ENCODE measurements around the gene WFDC5. TPM values are rescaled to one million over a fixed set of nuclear protein-coding genes. Genes with fewer than 3 reads are reported as not detected.
"Not testable (repeated sequence)": the region's sequence is repeated elsewhere in the genome, so short reads cannot be mapped to it uniquely, and the experiment has no call there.

Gene WFDC5
- total RNA-seq, 1 donor, result not detected

DNA sequence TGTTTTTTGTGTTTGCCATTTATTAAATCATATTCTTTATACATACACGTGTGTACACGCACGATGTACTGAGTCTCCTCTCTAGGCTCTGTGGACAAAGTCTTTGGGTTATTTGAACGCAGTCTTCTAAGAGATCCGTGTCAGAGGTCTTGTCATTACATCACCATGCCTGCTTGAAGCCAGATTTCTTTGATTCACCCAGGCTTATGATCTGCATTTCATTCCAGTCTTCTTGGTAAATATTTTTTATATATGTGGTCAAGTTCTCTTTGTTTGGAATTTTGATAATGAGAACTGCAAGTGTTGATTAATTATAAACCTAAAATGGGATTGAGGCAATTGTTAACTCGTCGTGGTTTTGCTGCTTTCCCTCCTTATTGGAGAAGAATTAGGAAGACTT, 48.6 kb downstream of the WFDC5 start:
- no peak overlapping the region for H3K4me3 ChIP-seq (ENCODE audit: insufficient read depth, low read length)
- H3K27me3 ChIP-seq (ENCODE audit: insufficient read depth, low read length), result no peaks in the 10 kb centered on the region
- no peak overlapping the region for H3K4me2 ChIP-seq (ENCODE audit: insufficient read depth, low read length)
- peaks cover 2% of the 10 kb centered on the region for H3K9me3 ChIP-seq (ENCODE audit: low read depth, low read length)
- H2AFZ ChIP-seq (ENCODE audit: low read length), result no peak overlapping the region
- H3K4me1 ChIP-seq (ENCODE audit: insufficient read depth, low read length), result peaks cover 28% of the 10 kb centered on the region
- H4K20me1 ChIP-seq (ENCODE audit: insufficient read depth, low read length), result no peaks in the 10 kb centered on the region
- no peaks in the 10 kb centered on the region for H3K36me3 ChIP-seq (ENCODE audit: insufficient read depth, low read length)
- H3K27ac ChIP-seq (ENCODE audit: low read depth, low read length), result peak overlapping the region; percentile 27
- TF ChIP-seq, protein P1, sequence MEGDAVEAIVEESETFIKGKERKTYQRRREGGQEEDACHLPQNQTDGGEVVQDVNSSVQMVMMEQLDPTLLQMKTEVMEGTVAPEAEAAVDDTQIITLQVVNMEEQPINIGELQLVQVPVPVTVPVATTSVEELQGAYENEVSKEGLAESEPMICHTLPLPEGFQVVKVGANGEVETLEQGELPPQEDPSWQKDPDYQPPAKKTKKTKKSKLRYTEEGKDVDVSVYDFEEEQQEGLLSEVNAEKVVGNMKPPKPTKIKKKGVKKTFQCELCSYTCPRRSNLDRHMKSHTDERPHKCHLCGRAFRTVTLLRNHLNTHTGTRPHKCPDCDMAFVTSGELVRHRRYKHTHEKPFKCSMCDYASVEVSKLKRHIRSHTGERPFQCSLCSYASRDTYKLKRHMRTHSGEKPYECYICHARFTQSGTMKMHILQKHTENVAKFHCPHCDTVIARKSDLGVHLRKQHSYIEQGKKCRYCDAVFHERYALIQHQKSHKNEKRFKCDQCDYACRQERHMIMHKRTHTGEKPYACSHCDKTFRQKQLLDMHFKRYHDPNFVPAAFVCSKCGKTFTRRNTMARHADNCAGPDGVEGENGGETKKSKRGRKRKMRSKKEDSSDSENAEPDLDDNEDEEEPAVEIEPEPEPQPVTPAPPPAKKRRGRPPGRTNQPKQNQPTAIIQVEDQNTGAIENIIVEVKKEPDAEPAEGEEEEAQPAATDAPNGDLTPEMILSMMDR (IDR thresholded peaks at IDR 0.05; ENCODE audit: extremely low read depth, low read depth, low read length), result no peak
- H3K79me2 ChIP-seq (ENCODE audit: insufficient read depth, low read length), result peaks cover 33% of the 10 kb centered on the region
- no peak for DNase-seq (ENCODE audit: insufficient read length, low spot score, missing footprints)

DNA sequence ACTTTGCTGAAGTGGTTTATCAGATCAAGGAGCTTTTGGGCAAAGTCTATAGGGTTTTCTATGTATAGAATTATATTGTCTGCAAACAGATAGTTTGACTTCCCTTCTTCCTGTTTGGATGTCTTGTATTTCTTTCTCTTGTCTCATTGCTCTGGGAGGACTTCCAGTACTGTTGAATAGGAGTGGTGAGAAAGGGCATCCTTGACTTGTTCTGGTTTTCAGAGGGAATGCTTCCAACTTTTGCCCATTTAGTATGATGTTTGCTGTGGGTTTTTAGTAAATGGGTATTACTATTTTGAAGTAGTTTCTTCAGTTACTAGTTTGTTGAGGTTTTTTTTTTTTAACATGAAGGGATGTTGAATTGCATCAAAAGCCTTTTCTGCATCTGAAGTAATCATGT, 50.2 kb downstream of the WFDC5 start:
- TF ChIP-seq, protein P1 (IDR thresholded peaks at IDR 0.05; ENCODE audit: extremely low read depth, low read depth, low read length), result no peak
- Histone ChIP-seq H3K4me2 (ENCODE audit: insufficient read depth, low read length) (no peak overlapping the region), H3K27ac (ENCODE audit: low read depth, low read length) (no peak overlapping the region)

DNA sequence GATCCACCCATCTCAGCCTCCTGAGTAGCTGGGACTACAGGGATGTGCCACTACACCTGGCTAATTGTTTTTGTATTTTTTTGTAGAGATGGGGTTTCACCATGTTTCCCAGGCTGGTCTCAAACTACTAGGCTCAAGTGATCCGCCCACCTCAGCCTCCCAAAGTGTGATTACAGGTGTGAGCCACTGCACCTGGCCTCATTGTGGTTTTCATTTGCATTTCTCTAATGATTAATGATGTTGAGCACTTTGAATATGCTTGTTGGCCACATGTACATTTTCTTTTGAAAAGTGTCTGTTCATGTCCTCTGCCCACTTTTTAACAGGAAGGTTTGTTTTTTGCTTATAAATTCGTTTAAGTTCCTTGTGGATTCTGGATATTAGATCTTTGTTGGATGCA, 51.9 kb downstream of the WFDC5 start:
- DNase-seq (ENCODE audit: insufficient read length, low spot score, missing footprints); H4K20me1 ChIP-seq (ENCODE audit: insufficient read depth, low read length); H3K9me3 ChIP-seq (ENCODE audit: low read depth, low read length); H2AFZ ChIP-seq (ENCODE audit: low read length); H3K4me2 ChIP-seq (ENCODE audit: insufficient read depth, low read length); H3K27ac ChIP-seq (ENCODE audit: low read depth, low read length); H3K36me3 ChIP-seq (ENCODE audit: insufficient read depth, low read length); H3K4me3 ChIP-seq (ENCODE audit: insufficient read depth, low read length); H3K27me3 ChIP-seq (ENCODE audit: insufficient read depth, low read length): not testable (repeated sequence)
- Histone ChIP-seq H3K79me2 (ENCODE audit: insufficient read depth, low read length) (peaks cover 31% of the 10 kb centered on the region), H3K4me1 (ENCODE audit: insufficient read depth, low read length) (peaks cover 51% of the 10 kb centered on the region)

More for the DNA sequence above, 50.2 kb downstream of the WFDC5 start:
- Histone ChIP-seq H3K27me3 (ENCODE audit: insufficient read depth, low read length) (no peaks in the 10 kb centered on the region), H3K4me1 (ENCODE audit: insufficient read depth, low read length) (peaks cover 37% of the 10 kb centered on the region), H2AFZ (ENCODE audit: low read length) (no peak overlapping the region), H4K20me1 (ENCODE audit: insufficient read depth, low read length) (no peaks in the 10 kb centered on the region), H3K36me3 (ENCODE audit: insufficient read depth, low read length) (no peaks in the 10 kb centered on the region), H3K4me3 (ENCODE audit: insufficient read depth, low read length) (no peak overlapping the region), H3K9me3 (ENCODE audit: low read depth, low read length) (no peaks in the 10 kb centered on the region), H3K79me2 (ENCODE audit: insufficient read depth, low read length) (peaks cover 33% of the 10 kb centered on the region)
- DNase-seq (ENCODE audit: insufficient read length, low spot score, missing footprints), result no peak

DNA sequence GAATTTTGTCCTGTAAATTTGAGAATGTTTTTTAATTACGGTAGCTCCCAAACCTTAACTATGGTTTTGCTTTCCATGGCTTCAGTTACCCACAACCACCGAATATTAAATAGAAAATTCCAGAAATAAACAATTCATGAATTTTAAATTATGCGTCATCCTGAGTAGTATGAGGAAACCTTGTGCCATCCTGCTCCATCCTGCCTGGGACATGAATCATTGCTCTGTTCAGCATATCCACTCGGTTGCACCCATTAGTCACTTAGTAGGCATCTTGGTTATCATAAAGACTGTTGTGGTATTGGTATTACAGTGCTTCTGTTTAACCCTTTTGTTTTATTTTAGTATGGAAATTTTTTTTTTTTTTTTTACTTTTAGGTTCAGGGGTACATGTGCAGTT, 53.7 kb downstream of the WFDC5 start:
- no peaks in the 10 kb centered on the region for H3K9me3 ChIP-seq (ENCODE audit: low read depth, low read length)
- H3K4me1 ChIP-seq (ENCODE audit: insufficient read depth, low read length), result peaks cover 43% of the 10 kb centered on the region
- no peaks in the 10 kb centered on the region for H4K20me1 ChIP-seq (ENCODE audit: insufficient read depth, low read length)
- H3K4me2 ChIP-seq (ENCODE audit: insufficient read depth, low read length), result peak overlapping the region; percentile 30
- no peaks in the 10 kb centered on the region for H3K27me3 ChIP-seq (ENCODE audit: insufficient read depth, low read length)
- peaks cover 24% of the 10 kb centered on the region for H3K79me2 ChIP-seq (ENCODE audit: insufficient read depth, low read length)
- H2AFZ ChIP-seq (ENCODE audit: low read length), result no peak overlapping the region
- H3K4me3 ChIP-seq (ENCODE audit: insufficient read depth, low read length), result no peak overlapping the region
- H3K27ac ChIP-seq (ENCODE audit: low read depth, low read length), result peak overlapping the region; percentile 57
- H3K36me3 ChIP-seq (ENCODE audit: insufficient read depth, low read length), result peaks cover 5% of the 10 kb centered on the region
- TF ChIP-seq, protein P1 (IDR thresholded peaks at IDR 0.05; ENCODE audit: extremely low read depth, low read depth, low read length), result no peak
- peak; percentile 89 for DNase-seq (ENCODE audit: insufficient read length, low spot score, missing footprints)
